SK-N-SH (cell line): ENCODE measurements around the gene ZGPAT. TPM values are rescaled to one million over a fixed set of nuclear protein-coding genes. Genes with fewer than 3 reads are reported as not detected.

Experiments used
- CTCF ChIA-PET: fragments of 300-600, 350-600 bp; formaldehyde crosslinking; extraction: SDS; loops from one replicate; lab custom pipeline; 2021; lab: Yijun Ruan, JAX
- POLR2A ChIA-PET: fragments of 350-600 bp; sonication (Branson Sonifier 250); formaldehyde crosslinking; extraction: SDS; loops from one replicate; lab custom pipeline; 2020; ENCODE audit warnings: antibody characterized with exemption, inconsistent platforms; lab: Yijun Ruan, JAX
- DNase-seq: peaks from one replicate; pipeline ENCODE4 v3.0.0; 2012
- H2AFZ ChIP-seq: fragments of 200-600 bp; sonication (generic); 2 replicates; pipeline ENCODE4 v1.8.1; 2016; ENCODE audit warnings: antibody characterized with exemption, mild to moderate bottlenecking, low read depth
- H3F3A ChIP-seq: fragments of 200-600 bp; sonication (generic); replicated peaks from 2 replicates; pipeline ENCODE3; 2016; ENCODE audit warnings: antibody characterized with exemption, mild to moderate bottlenecking; ENCODE audit not compliant: insufficient read depth
- H3K27ac ChIP-seq, 2 experiments: fragments of 200-500 bp in 1 of 2; fragments of 200-600 bp in 1 of 2; sonication (Bioruptor generic) in 1 of 2; sonication (generic), shearing (Covaris generic) in 1 of 2; 2 replicates each; pipeline versions ENCODE4 v1.5.1 to v1.6.1; 2014 to 2016; ENCODE audit warnings: low read depth in 2 of 2, inconsistent platforms in 1 of 2, low read length in 1 of 2, mild to moderate bottlenecking in 1 of 2, mixed read lengths in 1 of 2
- H3K27me3 ChIP-seq: fragments of 200-600 bp; sonication (generic), shearing (Covaris generic); 2 replicates; pipeline ENCODE4 v1.6.1; 2016; ENCODE audit warnings: mixed run types; ENCODE audit not compliant: insufficient read depth
- H3K36me3 ChIP-seq, 2 experiments: fragments of 200-500 bp in 1 of 2; fragments of 200-600 bp in 1 of 2; sonication (Bioruptor generic) in 1 of 2; sonication (generic) in 1 of 2; replicated peaks in 1 of 2; 2 replicates each; pipeline versions ENCODE3 to v1.5.1; 2014 to 2016; ENCODE audit warnings: low read length in 1 of 2, mild to moderate bottlenecking in 1 of 2; ENCODE audit not compliant: insufficient read depth in 2 of 2, control insufficient read depth in 1 of 2
- H3K4me1 ChIP-seq, 2 experiments: fragments of 200-500 bp in 1 of 2; fragments of 200-600 bp in 1 of 2; sonication (Bioruptor generic) in 1 of 2; sonication (generic), shearing (Covaris generic) in 1 of 2; 2 replicates each; pipeline versions ENCODE4 v1.5.1 to v1.6.1; 2014 to 2016; ENCODE audit warnings: low read depth in 1 of 2, low read length in 1 of 2, mixed run types in 1 of 2; ENCODE audit not compliant: insufficient read depth in 2 of 2, control insufficient read depth in 1 of 2
- H3K4me2 ChIP-seq: fragments of 200-600 bp; sonication (generic), shearing (Covaris generic); 2 replicates; pipeline ENCODE4 v1.6.1; 2017; ENCODE audit warnings: mixed run types
- H3K4me3 ChIP-seq, 2 experiments: fragments of 200-500 bp in 1 of 2; fragments of 200-600 bp in 1 of 2; sonication (Bioruptor generic) in 1 of 2; sonication (generic), shearing (Covaris generic) in 1 of 2; 2 replicates each; pipeline versions ENCODE4 v1.5.1 to v1.8.1; 2014 to 2016; ENCODE audit warnings: low read depth in 2 of 2, inconsistent platforms in 1 of 2, low read length in 1 of 2, mild to moderate bottlenecking in 1 of 2, mixed read lengths in 1 of 2, moderate library complexity in 1 of 2
- H3K79me2 ChIP-seq: fragments of 200-600 bp; sonication (generic); 2 replicates; pipeline ENCODE4 v1.8.1; 2017; ENCODE audit warnings: mild to moderate bottlenecking; ENCODE audit not compliant: insufficient read depth
- H3K9ac ChIP-seq: fragments of 200-600 bp; sonication (generic); 2 replicates; pipeline ENCODE4 v1.6.1; 2017; ENCODE audit warnings: mixed run types
- H3K9me2 ChIP-seq: fragments of 200-600 bp; sonication (generic); 2 replicates; pipeline ENCODE4 v1.6.1; 2017; ENCODE audit warnings: mixed run types
- H3K9me3 ChIP-seq: fragments of 200-600 bp; sonication (generic); 2 replicates; pipeline ENCODE4 v1.6.1; 2017; ENCODE audit warnings: mixed run types, mild to moderate bottlenecking, moderate library complexity
- H4K20me1 ChIP-seq: fragments of 200-600 bp; sonication (generic); 2 replicates; pipeline ENCODE4 v1.6.1; 2017; ENCODE audit warnings: mild to moderate bottlenecking, mixed run types; ENCODE audit not compliant: insufficient read depth
- CHD2 ChIP-seq: fragments of 150-350 bp; IDR thresholded peaks from 2 replicates; pipeline ENCODE4 v1.6.1; 2018; ENCODE audit warnings: low read length; ENCODE audit not compliant: partially characterized antibody
- CTCF ChIP-seq: fragments of 200-600 bp; sonication (generic); IDR thresholded peaks from 2 replicates; pipeline ENCODE4 v1.6.1; 2017; ENCODE audit warnings: antibody characterized with exemption, mild to moderate bottlenecking, moderate library complexity
- ELF1 ChIP-seq: IDR thresholded peaks from 2 replicates; pipeline ENCODE4 v1.4.0; 2012
- FOXJ3 ChIP-seq: sonication (generic); formaldehyde crosslinking; IDR thresholded peaks from 2 replicates; pipeline ENCODE4 v1.5.1; 2020; ENCODE audit warnings: mild to moderate bottlenecking, missing genetic modification reagents
- FOXM1 ChIP-seq: IDR thresholded peaks from 2 replicates; pipeline ENCODE4 v1.4.0; 2012; ENCODE audit warnings: low read depth, mild to moderate bottlenecking
- GATA2 ChIP-seq: sonication (generic); formaldehyde crosslinking; IDR thresholded peaks from 2 replicates; pipeline ENCODE4 v1.5.0; 2020; ENCODE audit warnings: mild to moderate bottlenecking, missing genetic modification reagents
- IRF3 ChIP-seq: fragments of 150-350 bp; IDR thresholded peaks from 2 replicates; pipeline ENCODE4 v1.6.1; 2016; ENCODE audit warnings: mild to moderate bottlenecking, low read depth, low read length
- JUND ChIP-seq: IDR thresholded peaks from 2 replicates; pipeline ENCODE4 v1.4.0; 2012
- MAX ChIP-seq: IDR thresholded peaks from 2 replicates; pipeline ENCODE4 v1.4.0; 2012; ENCODE audit warnings: low read depth
- NRF1 ChIP-seq: IDR thresholded peaks from 2 replicates; pipeline ENCODE4 v1.6.1; 2012; ENCODE audit warnings: low read depth, mild to moderate bottlenecking, low read length
- REST ChIP-seq: IDR thresholded peaks from 2 replicates; pipeline ENCODE4 v1.6.1; 2012; ENCODE audit warnings: mild to moderate bottlenecking, low read depth, low read length, moderate library complexity
- RFX5 ChIP-seq: IDR thresholded peaks from 2 replicates; pipeline ENCODE4 v1.6.1; 2012; ENCODE audit warnings: mild to moderate bottlenecking, improper control_type of control experiment, low read length
- RXRA ChIP-seq: IDR thresholded peaks from 2 replicates; pipeline ENCODE4 v1.4.0; 2012; ENCODE audit warnings: low read depth, mild to moderate bottlenecking, borderline replicate concordance
- SMC3 ChIP-seq: IDR thresholded peaks from 2 replicates; pipeline ENCODE4 v1.6.1; 2012; ENCODE audit warnings: low read depth, low read length, improper control_type of control experiment
- TAF1 ChIP-seq: IDR thresholded peaks from 2 replicates; pipeline ENCODE4 v1.6.1; 2012; ENCODE audit warnings: low read depth, mild to moderate bottlenecking, low read length, moderate library complexity, borderline replicate concordance
- TCF12 ChIP-seq: IDR thresholded peaks from 2 replicates; pipeline ENCODE4 v1.4.0; 2012
- ZBTB33 ChIP-seq: IDR thresholded peaks from 2 replicates; pipeline ENCODE4 v1.4.0; 2012; ENCODE audit warnings: low read depth, borderline replicate concordance
- WGBS: methylation state at CpG from one replicate; pipeline ENCODE4 v1.1.6; 2017; ENCODE audit warnings: low lambda C conversion rate; 5-methylcytosine and 5-hydroxymethylcytosine counted together
- polyA plus RNA-seq, 3 experiments: library from polyadenylated mRNA; depleted of rRNA; stranded (reverse); fragments of >200 nt; gene quantifications; 2 replicates each; pipeline ENCODE4 v1.2.3, GENCODE V29; 2012

ZGPAT gene
- polyA plus RNA-seq, 1 of the 3 experiments (the other 2 are of a cell fraction): 33.7 TPM

GRCh38 chr20:63694584-63695423 is 13.0 kb upstream of the ZGPAT start:
- Histone ChIP-seq H3K36me3 (peaks cover 0 to 9% of the 10 kb centered on the region in 2 experiments), H3K4me3 (no peak overlapping the region), H3K4me2 (no peak overlapping the region), H3F3A (no peaks in the 10 kb centered on the region), H2AFZ (no peak overlapping the region), H3K9me2 (no peaks in the 10 kb centered on the region), H3K9ac (no peak overlapping the region), H4K20me1 (no peaks in the 10 kb centered on the region), H3K9me3 (no peaks in the 10 kb centered on the region)
- POLR2A ChIA-PET: interaction anchor here (1.1 kb wide), 1 partner anchor 33 kb away, joined by 4 read pairs; no protein-coding TSS in a partner anchor
- no peak for TF ChIP-seq MAX
- TF ChIP-seq JUND: no peak
- no peak for TF ChIP-seq RFX5
- TF ChIP-seq SMC3: no peak
- TF ChIP-seq CHD2: no peak
- no peak for TF ChIP-seq NRF1
- no peak for TF ChIP-seq ZBTB33
- TF ChIP-seq REST: no peak
- no peak for TF ChIP-seq IRF3
- TF ChIP-seq GATA2 (CRISPR knock-in tag): no peak
- no peak for TF ChIP-seq ELF1
- TF ChIP-seq RXRA: no peak
- TF ChIP-seq FOXM1: no peak
- TF ChIP-seq CTCF: no peak
- TF ChIP-seq TAF1: no peak
- no peak for TF ChIP-seq TCF12
- no peak for TF ChIP-seq FOXJ3 (CRISPR knock-in tag)
- TF ChIP-seq, all 33 proteins: peak for 0
- Histone ChIP-seq H3K4me1 (peaks cover 19 to 20% of the 10 kb centered on the region in 2 experiments; a peak in 3 of 4 replicates), H3K27me3 (no peaks in the 10 kb centered on the region), H3K79me2 (no peaks in the 10 kb centered on the region), H3K27ac (no peak overlapping the region; a peak in 1 of 4 replicates)
- DNase-seq: peak; percentile 39
- WGBS: 100% methylated on average over 3 of the region's 37 CpGs
- CTCF ChIA-PET: interaction anchor here (0.7 to 1.1 kb wide), 2 partner anchors 12 to 81 kb away, joined by 3 read pairs; no protein-coding TSS in a partner anchor
